GM21825 (cell line): ENCODE measurements around the gene SF3B5.
"Not testable (repeated sequence)": the region's sequence is repeated elsewhere in the genome, so short reads cannot be mapped to it uniquely, and the experiment has no call there.

Experiments
- ATAC-seq: cut with Tn5 transposase; IDR thresholded peaks from one replicate; pipeline ENCODE4 v1.9.1; 2021; ENCODE audit warnings: mild to moderate bottlenecking, moderate library complexity; ENCODE audit not compliant: unreplicated experiment

Gene SF3B5

GRCh38 chr6:144095134-144096002, at the start of gene SF3B5:
Gene SF3B5 (minus strand): TSS chr6:144095573. CDS start chr6:144095497, 76 bp downstream.
- peak; percentile 92 for ATAC-seq

DNA sequence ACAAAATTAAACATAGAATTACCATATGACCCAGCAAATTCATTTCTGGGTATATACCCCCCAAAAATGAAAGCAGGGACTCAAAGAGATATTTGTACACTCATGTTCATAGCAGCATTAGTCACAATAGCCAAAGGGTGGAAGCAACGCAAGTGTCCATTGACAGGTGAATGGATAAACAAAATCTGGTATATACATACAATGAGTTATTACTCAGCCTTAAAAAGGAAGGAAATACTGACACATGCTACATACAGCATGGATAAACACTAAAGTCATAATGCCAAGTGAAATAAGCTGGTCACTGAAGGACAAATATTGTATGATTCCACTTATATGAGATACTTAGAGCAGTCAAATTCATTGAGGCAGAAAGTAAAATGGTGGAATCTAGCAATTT, 49.6 kb upstream of the SF3B5 start:
- no peak for ATAC-seq

GRCh38 chr6:144143878-144144277, 48.5 kb upstream of the SF3B5 start:
- ATAC-seq, result no peak

GRCh38 chr6:144143106-144143505, 47.7 kb upstream of the SF3B5 start:
- no peak for ATAC-seq

DNA sequence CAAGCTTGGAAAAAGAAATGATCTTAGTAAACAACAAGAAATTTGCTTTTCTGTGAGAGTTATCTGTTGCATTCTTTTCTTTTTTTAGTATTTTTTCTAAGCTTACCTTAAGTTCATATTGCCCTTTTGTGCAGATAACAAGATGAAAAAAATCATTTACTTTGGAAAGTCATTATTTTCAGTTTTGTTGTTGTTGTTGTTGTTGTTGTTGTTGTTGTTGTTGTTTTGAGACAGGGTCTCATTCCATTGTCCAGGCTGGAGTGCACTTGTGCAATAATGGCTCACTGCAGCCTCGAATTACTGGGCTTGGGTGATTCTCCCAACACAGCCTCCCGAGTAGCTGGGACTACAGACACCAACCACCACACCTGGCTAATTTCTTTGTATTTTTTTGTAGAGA, 46.1 kb upstream of the SF3B5 start:
- ATAC-seq, result no peak

DNA sequence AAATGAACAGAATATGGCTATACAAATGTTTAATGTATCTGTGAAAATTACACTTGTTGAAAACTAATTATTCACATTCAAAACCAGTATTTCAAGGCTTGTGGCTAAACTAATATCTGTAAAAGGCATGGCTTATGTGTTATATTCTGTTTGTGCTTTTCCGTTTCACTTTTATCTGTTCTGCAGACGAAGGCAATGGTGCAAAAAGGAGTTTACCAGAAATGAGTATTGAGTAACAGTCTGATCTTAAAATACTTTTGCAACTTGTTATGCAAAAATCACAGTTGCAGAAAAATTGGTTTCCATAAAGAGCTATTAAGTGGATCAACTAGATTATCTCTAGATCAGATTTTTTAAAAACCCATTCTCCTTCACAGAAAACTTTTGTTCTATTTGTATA, 45.5 kb upstream of the SF3B5 start:
- no peak for ATAC-seq

GRCh38 chr6:144139817-144140216, 44.4 kb upstream of the SF3B5 start:
- no peak for ATAC-seq

DNA sequence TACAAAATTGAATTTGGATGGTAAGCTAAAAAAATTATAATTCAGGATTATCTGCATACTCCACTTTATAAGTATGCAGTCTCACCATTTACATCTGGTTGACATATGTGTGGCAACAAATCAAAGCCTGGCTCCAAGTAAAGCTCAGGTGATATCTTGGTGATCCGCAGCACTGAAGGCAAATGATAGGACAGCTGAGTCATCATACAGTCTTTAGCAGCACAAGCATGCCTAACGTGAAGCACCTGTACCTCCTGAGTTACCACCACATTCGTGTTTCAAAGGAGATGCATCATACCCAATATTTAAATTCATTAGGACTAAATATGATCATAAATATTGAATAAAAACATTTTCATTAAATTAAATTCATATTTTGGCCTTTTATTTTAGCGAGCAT, 43.2 kb upstream of the SF3B5 start:
- ATAC-seq, result no peak

DNA sequence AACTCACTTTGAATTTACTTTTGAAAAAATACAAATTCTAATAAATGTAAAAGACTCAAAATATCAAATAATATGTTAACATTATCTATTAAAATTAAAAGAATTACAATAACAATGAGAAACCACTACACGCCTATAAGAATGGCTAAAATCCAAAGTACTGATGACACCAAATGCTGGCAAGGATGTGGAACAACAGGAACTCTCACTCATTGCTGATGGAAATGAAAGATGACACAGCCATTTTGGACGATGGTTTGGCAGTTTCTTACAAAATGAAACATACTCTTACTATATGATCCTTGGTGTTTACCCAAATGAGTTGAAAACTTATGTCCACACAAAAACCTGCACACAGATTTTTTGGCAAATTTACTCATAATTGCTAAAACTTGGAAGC, 39.4 kb upstream of the SF3B5 start:
- ATAC-seq, result no peak

DNA sequence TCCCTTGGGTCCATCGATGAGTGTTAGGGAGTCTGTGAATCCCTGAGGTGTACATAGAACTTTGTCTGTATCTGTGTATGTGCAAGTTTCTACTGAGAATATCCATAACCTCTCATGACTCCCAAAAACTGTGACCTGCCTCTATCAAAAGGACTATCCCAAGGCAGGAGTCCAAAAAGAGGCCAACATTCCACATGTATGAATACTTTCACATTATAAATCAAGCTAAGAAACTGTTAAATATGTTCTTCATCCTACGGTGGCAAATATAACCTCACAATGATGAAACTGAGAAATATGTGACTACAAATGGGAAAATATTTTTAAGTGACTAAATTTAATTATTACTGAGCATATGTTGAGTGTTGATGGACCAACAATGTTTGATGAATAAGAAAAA, 38.8 kb upstream of the SF3B5 start:
- no peak for ATAC-seq

DNA sequence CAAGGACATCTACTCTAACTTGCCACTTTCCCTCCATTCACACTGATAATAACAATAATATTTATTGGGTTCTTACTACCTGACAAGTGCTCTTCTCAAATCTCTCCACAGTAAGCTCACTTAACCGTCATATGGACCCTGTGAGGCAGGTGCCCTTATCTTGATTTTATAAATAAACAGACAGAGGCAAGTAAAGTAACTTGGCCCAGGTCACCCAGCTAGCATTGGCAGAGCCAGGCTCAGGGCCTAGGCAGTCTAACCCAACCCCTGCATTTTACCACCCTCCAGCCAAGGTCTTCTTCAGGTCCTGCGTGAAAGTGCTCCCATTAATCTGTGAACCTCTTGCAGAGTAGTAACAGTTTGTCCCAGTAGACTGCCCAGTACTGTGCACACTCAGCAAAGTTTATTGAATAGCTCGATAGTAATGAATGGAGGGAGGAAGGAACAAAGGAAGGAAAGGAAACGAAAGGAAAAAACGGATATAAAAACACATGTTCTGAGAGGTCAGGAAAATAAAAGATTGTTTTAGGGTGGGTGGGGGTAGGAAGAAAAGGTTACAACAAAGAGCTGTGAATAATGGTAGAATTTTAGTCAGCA, 38.0 kb upstream of the SF3B5 start:
- no peak for ATAC-seq

- not testable (repeated sequence) for ATAC-seq
These were observed 36.9 kb upstream of the SF3B5 start for GRCh38 chr6:144132167-144132690.

- ATAC-seq, result no peak
These were observed 35.9 kb upstream of the SF3B5 start for GRCh38 chr6:144131248-144131709.

GRCh38 chr6:144129469-144129868, 34.1 kb upstream of the SF3B5 start:
- no peak for ATAC-seq

DNA sequence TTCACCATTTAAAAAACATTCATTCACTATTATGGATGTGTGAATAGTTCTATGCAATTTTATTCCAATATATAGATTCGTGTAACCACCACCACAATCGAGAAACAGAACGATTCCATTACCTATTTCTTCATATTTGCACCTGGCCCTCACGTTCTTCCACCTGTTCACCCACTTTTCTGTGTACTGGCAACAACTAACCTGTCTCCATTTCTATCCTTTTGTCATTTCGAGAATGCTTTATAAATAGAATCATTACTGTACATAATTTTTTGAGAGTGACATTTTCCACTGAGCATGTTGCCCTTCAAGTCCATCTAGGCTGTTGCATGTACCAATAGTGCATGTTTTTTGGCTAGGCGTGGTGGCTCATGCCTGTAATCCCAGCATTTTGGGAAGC, 31.7 kb upstream of the SF3B5 start:
- ATAC-seq, result no peak

GRCh38 chr6:144123836-144124235, 28.5 kb upstream of the SF3B5 start:
- ATAC-seq, result no peak

DNA sequence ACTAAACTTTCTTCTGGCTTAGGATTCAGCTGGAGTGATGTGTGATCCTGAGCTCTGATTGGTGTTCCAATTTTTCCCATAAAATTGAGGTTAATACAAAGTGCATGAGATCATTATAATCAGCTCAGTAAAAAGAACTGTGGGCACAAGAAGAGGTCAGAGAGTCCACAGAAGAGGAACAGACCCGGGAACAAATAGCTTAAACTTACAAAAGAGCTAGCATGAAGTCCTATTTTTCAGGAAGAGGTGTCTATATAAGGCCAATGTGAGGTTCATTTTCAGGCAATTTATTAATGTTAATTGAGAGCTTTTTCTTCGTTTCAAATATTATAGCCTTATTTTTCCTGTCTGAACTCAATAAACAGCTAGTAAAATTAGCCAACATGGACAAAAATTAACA, 28.0 kb upstream of the SF3B5 start:
- ATAC-seq, result no peak

- no peak for ATAC-seq
These were observed 27.5 kb upstream of the SF3B5 start for GRCh38 chr6:144122861-144123260.

DNA sequence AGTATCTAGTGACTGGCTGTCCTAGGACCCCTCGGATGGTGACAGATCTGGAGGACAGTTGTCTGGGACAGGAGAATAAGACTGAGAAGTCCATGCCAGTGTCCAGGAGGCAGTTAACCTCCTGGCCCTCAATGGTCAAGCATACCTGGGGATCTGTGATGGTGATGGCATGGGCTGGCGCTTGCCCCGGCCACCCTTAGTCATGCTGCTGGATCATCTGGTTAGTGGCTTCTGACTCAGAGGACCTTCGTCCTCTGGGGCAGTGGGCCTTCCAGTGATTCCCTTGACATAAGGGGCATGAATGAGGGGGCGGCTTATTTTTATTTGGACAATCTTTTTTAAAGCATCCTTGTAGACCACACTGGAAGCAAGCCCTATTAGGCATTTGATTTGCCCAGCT, 24.0 kb upstream of the SF3B5 start:
- no peak for ATAC-seq

GRCh38 chr6:144115219-144115618, 19.8 kb upstream of the SF3B5 start:
- no peak for ATAC-seq

GRCh38 chr6:144113366-144113765, 18.0 kb upstream of the SF3B5 start:
- ATAC-seq, result no peak

DNA sequence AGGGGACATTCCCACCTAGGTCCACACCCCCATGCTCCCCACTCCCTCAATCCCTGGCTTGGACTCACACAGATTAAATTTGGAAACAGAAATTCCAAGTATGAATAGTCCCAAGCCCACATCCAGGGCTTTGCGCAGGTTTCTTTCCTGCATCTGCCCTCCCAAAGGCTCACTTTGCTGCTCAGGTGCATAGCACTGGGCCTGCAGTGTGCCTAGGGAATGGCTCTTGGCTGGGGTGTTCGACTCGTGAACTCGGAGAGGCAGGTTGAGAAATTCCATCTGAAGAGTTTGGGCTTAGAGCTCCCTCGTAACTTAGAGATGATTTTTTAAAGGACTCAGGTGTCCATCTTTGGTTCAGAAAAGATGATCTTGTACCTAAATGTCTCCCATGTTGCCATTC, 14.8 kb upstream of the SF3B5 start:
- ATAC-seq, result no peak
